Caco-2 (cell line): ENCODE measurements around the gene HEXIM2. TPM values are rescaled to one million over a fixed set of nuclear protein-coding genes. Genes with fewer than 3 reads are reported as not detected.
A peak's percentile ranks its signal among the peaks of the same experiment; 100 is the strongest.

Experiments used
- Bru-seq: library from RNA; stranded (reverse); fragments of 400-500 nt; gene quantifications from one replicate; lab custom pipeline; 2021; lab: Mats Ljungman, UMichigan
- BruChase-seq, 2 experiments: library from RNA; stranded (reverse); fragments of 400-500 nt; gene quantifications; one replicate each; lab custom pipeline; 2021; lab: Mats Ljungman, UMichigan
- BruUV-seq: library from RNA; stranded (reverse); fragments of 400-500 nt; replicated peaks from 2 replicates; lab custom pipeline; 2021; lab: Mats Ljungman, UMichigan
- CTCF ChIA-PET: fragments of 300-600 bp; sonication (Branson Sonifier 250); formaldehyde crosslinking; loops from one replicate; lab custom pipeline; 2022; ENCODE audit warnings: antibody characterized with exemption; lab: Charles Lee
- POLR2A ChIA-PET: fragments of 300-600 bp; sonication (Branson Sonifier 250); formaldehyde crosslinking; loops from one replicate; lab custom pipeline; 2022; ENCODE audit warnings: antibody characterized with exemption; lab: Charles Lee
- DNase-seq, 2 experiments: peaks; one replicate each; pipeline versions ENCODE4 v3.0.0 to v3.0.0-alpha.2; 2020 to 2022
- H3K27me3 ChIP-seq: replicated peaks from 2 replicates; pipeline ENCODE4 v1.6.0; 2011; ENCODE audit warnings: low read length; ENCODE audit not compliant: control insufficient read depth, insufficient read depth
- H3K36me3 ChIP-seq: 2 replicates; pipeline ENCODE4 v1.5.1; 2011; ENCODE audit warnings: low read length; ENCODE audit not compliant: control insufficient read depth, insufficient read depth
- H3K4me1 ChIP-seq: fragments of 250-450 bp; sonication (Bioruptor Pico); 2 replicates; pipeline ENCODE4 v1.5.1; 2020; ENCODE audit warnings: mild to moderate bottlenecking
- H3K4me3 ChIP-seq: 2 replicates; pipeline ENCODE4 v1.5.1; 2011; ENCODE audit warnings: low read depth, mild to moderate bottlenecking, control low read depth, low read length
- H3K9me3 ChIP-seq: fragments of 250-450 bp; sonication (Bioruptor Pico); 2 replicates; pipeline ENCODE4 v1.5.1; 2020; ENCODE audit warnings: mild to moderate bottlenecking, moderate library complexity
- H3K27ac Mint-ChIP-seq: one replicate; pipeline ENCODE4 v1.8.0; 2022; ENCODE audit warnings: mixed read lengths; ENCODE audit not compliant: unreplicated experiment
- H3K27me3 Mint-ChIP-seq: one replicate; pipeline ENCODE4 v1.8.0; 2022; ENCODE audit warnings: mixed read lengths; ENCODE audit not compliant: insufficient read depth, unreplicated experiment
- H3K36me3 Mint-ChIP-seq: one replicate; pipeline ENCODE4 v1.8.0; 2022; ENCODE audit warnings: mild to moderate bottlenecking, mixed read lengths; ENCODE audit not compliant: insufficient read depth, unreplicated experiment
- H3K4me1 Mint-ChIP-seq: one replicate; pipeline ENCODE4 v1.8.0; 2022; ENCODE audit warnings: low read depth, mixed read lengths; ENCODE audit not compliant: unreplicated experiment
- H3K4me3 Mint-ChIP-seq: one replicate; pipeline ENCODE4 v1.8.0; 2022; ENCODE audit warnings: mild to moderate bottlenecking, moderate library complexity, mixed read lengths; ENCODE audit not compliant: unreplicated experiment
- H3K9me3 Mint-ChIP-seq: one replicate; pipeline ENCODE4 v1.8.0; 2022; ENCODE audit warnings: mixed read lengths; ENCODE audit not compliant: unreplicated experiment
- CTCF ChIP-seq, 2 experiments: fragments of 200-600 bp in 1 of 2; IDR thresholded peaks; 1 replicate in 1 of 2; 2 replicates in 1 of 2; pipeline versions ENCODE4 v1.5.1 to v1.8.0; 2011 to 2022; ENCODE audit warnings: antibody characterized with exemption in 1 of 2, control low read depth in 1 of 2, inconsistent platforms in 1 of 2, low read depth in 1 of 2, low read length in 1 of 2, mild to moderate bottlenecking in 1 of 2, moderate library complexity in 1 of 2; ENCODE audit not compliant: insufficient read depth in 1 of 2, severe bottlenecking in 1 of 2, unreplicated experiment in 1 of 2
- intact Hi-C: fragments of 100-400 bp; cut with micrococcal nuclease; formaldehyde crosslinking; loops from one replicate; pipeline ENCODE4 v1.10.0; 2022; ENCODE audit not compliant: unreplicated experiment
- long read RNA-seq: library from polyadenylated mRNA; stranded (forward); transcript quantifications from one replicate; pipeline ENCODE4 v2.0.0, GENCODE V29; 2022
- total RNA-seq: library from RNA; stranded (reverse); gene quantifications from 2 replicates; pipeline ENCODE4 v1.2.3, GENCODE V29; 2022

HEXIM2 gene
- total RNA-seq (12.7 and 13.6 TPM in 2 replicates), Bru-seq, nascent RNA (percentile 55 among the genes with signal in this experiment), BruChase-seq, experiment 1, labeled RNA remaining after a 2-hour chase (percentile 50 among the genes with signal in this experiment), BruChase-seq, experiment 2, labeled RNA remaining after a 6-hour chase (percentile 40 among the genes with signal in this experiment)
- long read RNA-seq, transcript HEXIM2-204 (4 exons, 796 nt) = major isoform, 16 of 38 reads
- long read RNA-seq, transcript HEXIM2-207 (3 exons, 1,246 nt) = minor isoform, 6 of 38 reads
- long read RNA-seq, partial matches to known transcripts = 4 of 38 reads
- long read RNA-seq, other reads (novel, unspliced or antisense) = 6 of 38 reads

- Mint-ChIP-seq H3K4me1 (peaks cover 27% of the 10 kb centered on the region), H3K36me3 (peaks cover 42% of the 10 kb centered on the region), H3K27me3 (no peaks in the 10 kb centered on the region), H3K27ac (peak within 1 kb of the TSS; percentile 99), H3K9me3 (no peaks in the 10 kb centered on the region), H3K4me3 (peak within 1 kb of the TSS; percentile 77)
- Histone ChIP-seq H3K27me3 (no peaks in the 10 kb centered on the region), H3K9me3 (no peaks in the 10 kb centered on the region), H3K36me3 (no peaks in the 10 kb centered on the region), H3K4me3 (peak within 1 kb of the TSS; percentile 61), H3K4me1 (peaks cover 43% of the 10 kb centered on the region)
- peak; percentile 99 to 100 for DNase-seq
- POLR2A ChIA-PET = interaction anchor here (0.5 to 5.9 kb wide), 12 partner anchors 11 to 573 kb away, joined by 3 to 279 read pairs (median 6); partner anchors contain the start of genes ACBD4, HEXIM1 and MAP3K14
- TF ChIP-seq CTCF (IDR thresholded peaks at IDR 0.05; ENCODE audit: insufficient read depth in 1 of 2, low read depth in 1 of 2, low read length in 1 of 2, severe bottlenecking in 1 of 2, unreplicated experiment in 1 of 2) = no peak
- CTCF ChIA-PET = interaction anchor here (1.1 to 4.8 kb wide), 12 partner anchors 10 to 264 kb away, joined by 3 to 158 read pairs (median 6); partner anchors contain the start of genes ACBD4 and HEXIM1
- intact Hi-C loops = loop anchor here (1.0 kb wide), 5 partner anchors 10 to 36 kb away; partner anchors contain the start of genes ACBD4 and HEXIM1
- TSS peak; percentile 69 for BruUV-seq
Measured at GRCh38 chr17:45161288-45162024, at the start of gene HEXIM2. Gene HEXIM2 (plus strand): TSS chr17:45161875. CDS start chr17:45162794, 919 bp downstream.

GRCh38 chr17:45112559-45113423 is 48.9 kb upstream of the HEXIM2 start:
- TF ChIP-seq CTCF (IDR thresholded peaks at IDR 0.05; ENCODE audit: insufficient read depth in 1 of 2, low read depth in 1 of 2, low read length in 1 of 2, severe bottlenecking in 1 of 2, unreplicated experiment in 1 of 2) = no peak
- H3K9me3 Mint-ChIP-seq = no peaks in the 10 kb centered on the region
- peaks cover 7% of the 10 kb centered on the region; the same call in 1 of the 2 replicates for H3K4me1 ChIP-seq
- H3K4me1 Mint-ChIP-seq = peaks cover 6% of the 10 kb centered on the region
- H3K27me3 ChIP-seq = no peaks in the 10 kb centered on the region
- no peaks in the 10 kb centered on the region; the same call in 1 of the 2 replicates for H3K36me3 ChIP-seq
- intact Hi-C loops = no loop called here
- peak overlapping the region; percentile 21 for H3K4me3 Mint-ChIP-seq
- BruUV-seq = no TSS peak
- ChIA-PET CTCF (no interaction called here), POLR2A (no interaction called here)
- no peak overlapping the region for H3K4me3 ChIP-seq
- no peaks in the 10 kb centered on the region for H3K9me3 ChIP-seq
- no peak for DNase-seq
- peaks cover 72% of the 10 kb centered on the region for H3K36me3 Mint-ChIP-seq
- H3K27ac Mint-ChIP-seq = no peak overlapping the region
- H3K27me3 Mint-ChIP-seq = no peaks in the 10 kb centered on the region
